HG02798 (cell line): ENCODE results near the gene HSD11B1L.

Source experiments
- ATAC-seq: cut with Tn5 transposase; IDR thresholded peaks from one replicate; pipeline ENCODE4 v1.9.1; 2021; ENCODE audit warnings: mild to moderate bottlenecking; ENCODE audit not compliant: unreplicated experiment, poor library complexity

The HSD11B1L gene

DNA sequence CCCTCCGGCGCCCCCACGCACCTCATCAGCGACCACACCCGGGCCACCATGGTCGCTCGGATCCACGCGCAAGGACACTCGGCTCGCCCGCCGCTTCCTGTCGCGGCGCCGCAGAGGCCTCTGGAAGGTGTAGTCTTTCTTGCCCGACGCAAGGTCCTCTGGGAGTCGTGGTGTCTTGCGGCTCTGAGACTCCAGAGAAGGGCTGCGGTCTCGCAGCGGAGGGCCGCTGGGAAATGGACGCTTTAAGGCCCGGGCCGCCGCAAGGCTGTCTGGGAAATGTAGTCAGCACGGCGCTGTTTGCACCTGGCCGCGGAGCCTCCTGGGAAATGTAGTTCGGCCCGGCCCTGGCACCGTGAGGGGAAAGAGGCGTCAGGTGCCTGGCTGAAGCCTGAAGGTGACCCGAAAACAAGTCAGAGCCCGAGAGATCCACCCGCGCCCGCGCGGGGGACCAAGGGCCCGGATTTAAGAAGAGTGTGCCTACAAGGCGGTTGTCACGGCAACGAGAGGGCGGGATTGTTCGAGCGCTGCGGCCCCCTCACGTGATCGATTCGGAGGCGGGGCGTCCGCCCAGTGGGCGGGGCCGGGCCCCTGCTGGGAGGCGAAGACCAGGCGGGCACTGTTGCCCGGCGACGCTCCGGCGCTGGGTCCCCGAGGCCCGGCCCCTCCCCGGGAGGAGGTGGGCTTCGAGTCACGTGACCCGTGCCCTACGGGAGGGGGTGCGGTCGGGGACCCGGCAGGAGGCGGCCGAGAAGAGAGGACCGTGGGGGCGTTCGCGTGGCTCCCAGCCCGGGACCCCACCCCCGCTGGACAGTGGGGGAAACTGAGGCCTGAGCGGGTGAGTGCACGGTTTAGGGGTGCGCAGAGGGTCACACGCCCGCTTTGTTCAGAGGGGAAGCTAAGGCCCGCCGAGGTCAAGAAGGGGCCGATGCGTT lies at the start of gene HSD11B1L, which contains the start of gene MICOS13:
Gene HSD11B1L, plus strand, starts transcription at position 591 of the 932 bp plus-strand sequence. CDS start 3,806 bp downstream, outside the sequence.
Gene MICOS13, minus strand, starts transcription at position 80 of the 932 bp plus-strand sequence. Its CDS starts 30 bp downstream, at position 50.
- ATAC-seq: peak; percentile 90

DNA sequence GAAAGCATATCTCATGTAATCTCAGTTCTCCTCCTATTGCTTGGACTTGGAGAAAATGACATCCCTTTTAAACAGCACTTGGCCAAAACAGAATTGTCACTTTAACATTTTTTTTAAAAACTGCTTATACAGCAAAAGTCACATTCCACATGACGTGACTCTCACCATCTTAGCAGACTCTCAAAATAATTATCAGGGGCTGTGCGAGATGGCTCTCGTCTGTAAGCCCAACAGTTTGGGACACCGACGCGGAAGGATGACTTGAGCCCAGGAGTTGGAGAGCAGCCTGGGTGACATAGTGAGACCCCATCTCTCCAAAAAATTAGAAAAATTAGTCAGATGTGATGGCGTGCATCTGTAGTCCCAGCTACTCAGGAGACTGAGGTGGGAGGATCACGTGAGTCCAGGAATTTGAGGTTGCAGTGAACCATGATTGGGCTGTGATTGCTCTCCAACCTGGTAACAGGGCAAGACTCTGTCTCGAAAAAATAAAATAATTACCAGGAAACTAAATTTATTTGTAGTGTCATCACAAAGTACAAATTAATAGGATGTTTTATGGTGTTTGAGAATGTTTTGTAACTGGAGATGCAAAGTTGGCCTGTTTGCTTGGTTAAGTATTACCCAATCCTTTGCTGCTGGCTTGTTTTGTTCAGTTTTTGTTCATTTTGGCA lies 49.1 kb upstream of the HSD11B1L start:
- no peak for ATAC-seq

DNA sequence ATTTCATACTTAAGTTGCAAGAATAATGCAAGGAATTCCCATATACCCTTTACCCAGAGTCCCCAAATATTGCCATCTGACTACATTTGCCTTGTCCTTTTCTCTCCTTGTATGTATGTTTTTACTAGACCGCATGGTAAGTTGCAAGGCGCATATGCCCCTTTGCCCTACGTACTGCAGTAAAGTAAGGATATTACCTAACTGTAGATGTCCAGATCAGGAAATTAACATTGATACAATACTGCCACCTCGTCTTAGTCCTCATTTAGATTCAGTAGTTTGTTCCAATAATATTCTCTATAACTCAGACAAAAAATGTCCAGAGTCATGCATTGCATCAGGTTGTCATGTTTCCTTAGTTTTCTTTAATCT lies 48.6 kb upstream of the HSD11B1L start:
- no peak for ATAC-seq

- no peak for ATAC-seq
Observed at GRCh38 chr19:5632657-5633056, 48.2 kb upstream of the HSD11B1L start.

- ATAC-seq: no peak
Observed at GRCh38 chr19:5635427-5635826, 45.4 kb upstream of the HSD11B1L start.

GRCh38 chr19:5637971-5638370 lies 42.9 kb upstream of the HSD11B1L start:
- ATAC-seq: no peak

- no peak for ATAC-seq
Observed at GRCh38 chr19:5641171-5641570, 39.7 kb upstream of the HSD11B1L start.

DNA sequence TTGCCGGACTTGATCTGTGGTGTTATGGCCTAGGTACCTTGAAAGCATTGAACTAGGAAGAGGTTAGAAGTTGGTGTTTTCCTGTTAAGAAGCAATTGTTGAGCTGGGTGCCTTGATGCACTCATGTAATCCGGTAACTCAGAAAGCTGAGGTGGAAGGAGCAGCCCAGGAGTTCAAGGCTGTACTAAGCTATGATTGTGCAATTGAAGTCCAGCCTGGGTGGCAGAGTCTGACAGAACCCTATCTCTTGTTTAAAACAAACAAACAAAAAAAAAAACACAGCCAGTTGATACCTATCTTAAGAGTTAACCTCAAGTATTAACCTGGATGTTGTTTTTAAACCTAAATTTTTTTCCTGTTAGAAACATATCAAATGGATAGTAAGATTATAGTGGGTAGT lies 38.6 kb upstream of the HSD11B1L start:
- ATAC-seq: no peak

DNA sequence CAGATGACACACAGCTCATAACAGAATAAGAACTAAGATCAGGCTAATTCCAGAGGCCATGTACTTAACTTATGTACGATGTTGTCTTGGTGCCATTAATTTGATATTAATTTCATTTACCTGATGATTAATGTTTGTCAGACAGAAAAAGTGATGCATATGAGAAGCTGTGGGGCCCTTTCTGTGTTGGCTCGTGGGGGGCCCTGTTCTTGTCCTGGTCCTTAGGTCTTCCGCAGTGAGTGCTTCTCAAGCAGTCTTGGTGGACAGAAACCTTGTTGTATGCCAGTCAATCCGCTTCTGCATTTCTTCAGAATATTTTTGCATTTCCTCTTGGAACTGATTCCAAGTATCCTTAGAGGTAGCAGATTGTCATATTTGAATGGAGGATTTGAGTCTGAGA lies 37.8 kb upstream of the HSD11B1L start:
- no peak for ATAC-seq

- ATAC-seq: no peak
Observed at GRCh38 chr19:5644037-5644436, 36.8 kb upstream of the HSD11B1L start.

GRCh38 chr19:5645409-5645808 lies 35.4 kb upstream of the HSD11B1L start:
- ATAC-seq: no peak

GRCh38 chr19:5646703-5647102 lies 34.1 kb upstream of the HSD11B1L start:
- ATAC-seq: no peak

GRCh38 chr19:5648464-5648863 lies 32.4 kb upstream of the HSD11B1L start:
- no peak for ATAC-seq

- ATAC-seq: no peak
Observed at GRCh38 chr19:5651361-5651760, 29.5 kb upstream of the HSD11B1L start.

- ATAC-seq: no peak
Observed at GRCh38 chr19:5652261-5652660, 28.6 kb upstream of the HSD11B1L start.

DNA sequence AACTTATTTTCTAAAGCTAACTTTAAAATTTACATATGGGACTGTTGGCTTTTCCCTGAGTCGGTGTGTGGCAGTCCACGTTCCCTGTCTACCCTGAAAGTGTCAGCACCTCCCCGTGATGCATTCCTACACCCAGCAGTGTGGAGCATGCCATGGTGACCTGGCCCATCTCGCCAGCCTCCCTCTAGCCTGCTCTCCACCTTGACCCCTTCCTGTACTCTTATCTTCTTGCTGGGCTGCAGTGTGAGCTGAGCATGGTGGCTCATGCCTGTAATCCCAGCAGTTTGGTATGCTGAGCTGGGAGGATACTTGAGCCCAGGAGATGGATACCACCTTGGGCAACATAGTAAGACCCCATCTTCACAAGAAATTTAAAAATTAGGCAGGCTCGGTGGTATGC lies 25.9 kb upstream of the HSD11B1L start:
- no peak for ATAC-seq

- ATAC-seq: no peak
Observed at GRCh38 chr19:5655412-5655811, 25.4 kb upstream of the HSD11B1L start.

GRCh38 chr19:5661483-5661882 lies 19.3 kb upstream of the HSD11B1L start:
- no peak for ATAC-seq

DNA sequence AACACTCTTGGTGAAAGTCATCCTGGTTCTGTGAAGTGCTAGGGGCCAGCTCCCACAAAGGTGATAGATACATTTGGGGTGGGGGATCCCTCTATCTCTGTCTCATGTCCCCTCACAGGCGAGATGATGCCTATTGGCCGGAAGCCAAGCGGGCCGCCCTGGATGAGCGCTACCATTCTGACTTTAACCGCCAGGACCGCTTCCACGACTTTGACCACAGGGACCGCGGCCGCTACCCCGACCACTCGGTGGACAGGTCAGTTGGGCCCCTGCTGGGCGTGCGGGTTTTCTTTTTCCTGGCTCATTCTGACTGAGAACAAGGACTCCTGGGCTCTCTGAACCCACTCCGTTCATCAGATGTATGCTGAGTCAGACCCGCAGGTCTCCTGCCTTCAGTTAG lies 16.9 kb upstream of the HSD11B1L start:
- no peak for ATAC-seq

- no peak for ATAC-seq
Observed at GRCh38 chr19:5664515-5664914, 16.3 kb upstream of the HSD11B1L start.

GRCh38 chr19:5665781-5666513 lies 14.9 kb upstream of the HSD11B1L start:
- no peak for ATAC-seq
